Gastrocnemius medialis (tissue), 4 donors: ENCODE data around the gene GAS7.

Experiments
- POLR2A ChIP-seq, 2 donors: fragments of 450-650 bp; IDR thresholded peaks; one replicate each; pipeline ENCODE4 v1.6.1; 2017; ENCODE audit warnings: antibody characterized with exemption in 2 of 2, mild to moderate bottlenecking in 2 of 2, moderate library complexity in 2 of 2
- TF ChIP-seq, protein P1 (sequence below), 5 experiments: fragments of 450-650 bp in 3 of 5; fragments of 200-600 bp in 2 of 5; sonication (generic) in 2 of 5; IDR thresholded peaks in 4 of 5; conservative IDR thresholded peaks in 1 of 5; 1 replicate in 4 of 5; 2 replicates in 1 of 5; pipeline ENCODE4 v1.5.1; 2016 to 2019; ENCODE audit warnings: antibody characterized with exemption in 5 of 5, mild to moderate bottlenecking in 3 of 5, moderate library complexity in 3 of 5

- TF ChIP-seq, protein P1, sequence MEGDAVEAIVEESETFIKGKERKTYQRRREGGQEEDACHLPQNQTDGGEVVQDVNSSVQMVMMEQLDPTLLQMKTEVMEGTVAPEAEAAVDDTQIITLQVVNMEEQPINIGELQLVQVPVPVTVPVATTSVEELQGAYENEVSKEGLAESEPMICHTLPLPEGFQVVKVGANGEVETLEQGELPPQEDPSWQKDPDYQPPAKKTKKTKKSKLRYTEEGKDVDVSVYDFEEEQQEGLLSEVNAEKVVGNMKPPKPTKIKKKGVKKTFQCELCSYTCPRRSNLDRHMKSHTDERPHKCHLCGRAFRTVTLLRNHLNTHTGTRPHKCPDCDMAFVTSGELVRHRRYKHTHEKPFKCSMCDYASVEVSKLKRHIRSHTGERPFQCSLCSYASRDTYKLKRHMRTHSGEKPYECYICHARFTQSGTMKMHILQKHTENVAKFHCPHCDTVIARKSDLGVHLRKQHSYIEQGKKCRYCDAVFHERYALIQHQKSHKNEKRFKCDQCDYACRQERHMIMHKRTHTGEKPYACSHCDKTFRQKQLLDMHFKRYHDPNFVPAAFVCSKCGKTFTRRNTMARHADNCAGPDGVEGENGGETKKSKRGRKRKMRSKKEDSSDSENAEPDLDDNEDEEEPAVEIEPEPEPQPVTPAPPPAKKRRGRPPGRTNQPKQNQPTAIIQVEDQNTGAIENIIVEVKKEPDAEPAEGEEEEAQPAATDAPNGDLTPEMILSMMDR (IDR thresholded peaks at IDR 0.05 in 4 of 5, conservative IDR thresholded peaks at IDR 0.05 in 1 of 5), result no peak
- TF ChIP-seq POLR2A (IDR thresholded peaks at IDR 0.05), result no peak
Measured at GRCh38 chr17:9894231-9894630, 304.2 kb downstream of the GAS7 start.
